ENCODE results near the gene NPIPA5. TPM values are rescaled to one million over a fixed set of nuclear protein-coding genes. Genes with fewer than 3 reads are reported as not detected.

The NPIPA5 gene
- total and polyA plus RNA-seq, 2 of the 13 experiments (the other 11 are each of a cell fraction or from before 2014, with no cell fraction given) = 9.7 to 21.5 TPM

DNA sequence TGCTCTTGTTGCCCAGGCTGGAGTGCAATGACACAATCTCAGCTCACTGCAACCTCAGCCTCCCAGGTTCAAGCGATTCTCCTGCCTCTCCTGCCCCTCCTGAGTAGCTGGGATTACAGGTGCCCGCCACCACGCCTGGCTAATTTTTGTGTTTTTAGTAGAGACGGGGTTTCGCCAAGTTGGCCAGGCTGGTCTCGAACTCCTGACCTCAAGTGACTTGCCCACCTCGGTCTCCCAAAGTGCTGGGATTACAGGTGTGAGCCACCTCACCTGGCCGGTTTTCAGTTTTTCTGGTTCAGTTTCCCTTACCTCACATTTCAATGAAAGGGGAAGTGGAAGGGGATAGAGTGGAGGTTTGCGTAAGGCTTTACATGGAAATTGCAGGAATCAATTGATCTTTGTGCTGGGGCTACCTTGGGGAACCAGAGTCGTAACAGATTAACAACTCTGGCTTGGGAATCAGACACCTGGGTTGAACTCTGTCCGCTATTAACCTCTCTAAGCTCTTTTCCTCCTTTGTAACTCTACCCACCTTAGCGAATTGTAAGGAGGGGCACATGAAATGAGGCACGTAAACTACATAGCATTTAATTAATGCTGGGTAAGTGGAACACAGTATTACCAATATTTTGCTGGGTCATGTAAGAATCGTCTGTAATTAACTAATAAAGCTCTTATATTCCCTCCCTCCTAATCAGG, 20.7 kb upstream of the NPIPA5 start (continued):
- no peak for TF ChIP-seq ZNF142 (CRISPR knock-in tag; IDR thresholded peaks at IDR 0.05)
- peak; percentile 87; the same call in 1 of the 2 replicates for TF ChIP-seq CHD4 (IDR thresholded peaks at IDR 0.05; ENCODE audit: borderline replicate concordance, low read length)
- TF ChIP-seq ZNF570 (CRISPR knock-in tag; IDR thresholded peaks at IDR 0.05; ENCODE audit: borderline replicate concordance) = no peak
- no peak for TF ChIP-seq ZNF3 (CRISPR knock-in tag; IDR thresholded peaks at IDR 0.05)
- TF ChIP-seq, protein P1, sequence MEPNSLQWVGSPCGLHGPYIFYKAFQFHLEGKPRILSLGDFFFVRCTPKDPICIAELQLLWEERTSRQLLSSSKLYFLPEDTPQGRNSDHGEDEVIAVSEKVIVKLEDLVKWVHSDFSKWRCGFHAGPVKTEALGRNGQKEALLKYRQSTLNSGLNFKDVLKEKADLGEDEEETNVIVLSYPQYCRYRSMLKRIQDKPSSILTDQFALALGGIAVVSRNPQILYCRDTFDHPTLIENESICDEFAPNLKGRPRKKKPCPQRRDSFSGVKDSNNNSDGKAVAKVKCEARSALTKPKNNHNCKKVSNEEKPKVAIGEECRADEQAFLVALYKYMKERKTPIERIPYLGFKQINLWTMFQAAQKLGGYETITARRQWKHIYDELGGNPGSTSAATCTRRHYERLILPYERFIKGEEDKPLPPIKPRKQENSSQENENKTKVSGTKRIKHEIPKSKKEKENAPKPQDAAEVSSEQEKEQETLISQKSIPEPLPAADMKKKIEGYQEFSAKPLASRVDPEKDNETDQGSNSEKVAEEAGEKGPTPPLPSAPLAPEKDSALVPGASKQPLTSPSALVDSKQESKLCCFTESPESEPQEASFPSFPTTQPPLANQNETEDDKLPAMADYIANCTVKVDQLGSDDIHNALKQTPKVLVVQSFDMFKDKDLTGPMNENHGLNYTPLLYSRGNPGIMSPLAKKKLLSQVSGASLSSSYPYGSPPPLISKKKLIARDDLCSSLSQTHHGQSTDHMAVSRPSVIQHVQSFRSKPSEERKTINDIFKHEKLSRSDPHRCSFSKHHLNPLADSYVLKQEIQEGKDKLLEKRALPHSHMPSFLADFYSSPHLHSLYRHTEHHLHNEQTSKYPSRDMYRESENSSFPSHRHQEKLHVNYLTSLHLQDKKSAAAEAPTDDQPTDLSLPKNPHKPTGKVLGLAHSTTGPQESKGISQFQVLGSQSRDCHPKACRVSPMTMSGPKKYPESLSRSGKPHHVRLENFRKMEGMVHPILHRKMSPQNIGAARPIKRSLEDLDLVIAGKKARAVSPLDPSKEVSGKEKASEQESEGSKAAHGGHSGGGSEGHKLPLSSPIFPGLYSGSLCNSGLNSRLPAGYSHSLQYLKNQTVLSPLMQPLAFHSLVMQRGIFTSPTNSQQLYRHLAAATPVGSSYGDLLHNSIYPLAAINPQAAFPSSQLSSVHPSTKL (CRISPR knock-in tag; IDR thresholded peaks at IDR 0.05) = peak; percentile 95
- TF ChIP-seq TBX2 (CRISPR knock-in tag; IDR thresholded peaks at IDR 0.05; ENCODE audit: borderline replicate concordance) = peak; percentile 98
- TF ChIP-seq ZNF569 (CRISPR knock-in tag; IDR thresholded peaks at IDR 0.05; ENCODE audit: borderline replicate concordance) = no peak
- no peak for TF ChIP-seq KDM2A (CRISPR knock-in tag; IDR thresholded peaks at IDR 0.05; ENCODE audit: borderline replicate concordance, low read depth)
- TF ChIP-seq, protein P2, sequence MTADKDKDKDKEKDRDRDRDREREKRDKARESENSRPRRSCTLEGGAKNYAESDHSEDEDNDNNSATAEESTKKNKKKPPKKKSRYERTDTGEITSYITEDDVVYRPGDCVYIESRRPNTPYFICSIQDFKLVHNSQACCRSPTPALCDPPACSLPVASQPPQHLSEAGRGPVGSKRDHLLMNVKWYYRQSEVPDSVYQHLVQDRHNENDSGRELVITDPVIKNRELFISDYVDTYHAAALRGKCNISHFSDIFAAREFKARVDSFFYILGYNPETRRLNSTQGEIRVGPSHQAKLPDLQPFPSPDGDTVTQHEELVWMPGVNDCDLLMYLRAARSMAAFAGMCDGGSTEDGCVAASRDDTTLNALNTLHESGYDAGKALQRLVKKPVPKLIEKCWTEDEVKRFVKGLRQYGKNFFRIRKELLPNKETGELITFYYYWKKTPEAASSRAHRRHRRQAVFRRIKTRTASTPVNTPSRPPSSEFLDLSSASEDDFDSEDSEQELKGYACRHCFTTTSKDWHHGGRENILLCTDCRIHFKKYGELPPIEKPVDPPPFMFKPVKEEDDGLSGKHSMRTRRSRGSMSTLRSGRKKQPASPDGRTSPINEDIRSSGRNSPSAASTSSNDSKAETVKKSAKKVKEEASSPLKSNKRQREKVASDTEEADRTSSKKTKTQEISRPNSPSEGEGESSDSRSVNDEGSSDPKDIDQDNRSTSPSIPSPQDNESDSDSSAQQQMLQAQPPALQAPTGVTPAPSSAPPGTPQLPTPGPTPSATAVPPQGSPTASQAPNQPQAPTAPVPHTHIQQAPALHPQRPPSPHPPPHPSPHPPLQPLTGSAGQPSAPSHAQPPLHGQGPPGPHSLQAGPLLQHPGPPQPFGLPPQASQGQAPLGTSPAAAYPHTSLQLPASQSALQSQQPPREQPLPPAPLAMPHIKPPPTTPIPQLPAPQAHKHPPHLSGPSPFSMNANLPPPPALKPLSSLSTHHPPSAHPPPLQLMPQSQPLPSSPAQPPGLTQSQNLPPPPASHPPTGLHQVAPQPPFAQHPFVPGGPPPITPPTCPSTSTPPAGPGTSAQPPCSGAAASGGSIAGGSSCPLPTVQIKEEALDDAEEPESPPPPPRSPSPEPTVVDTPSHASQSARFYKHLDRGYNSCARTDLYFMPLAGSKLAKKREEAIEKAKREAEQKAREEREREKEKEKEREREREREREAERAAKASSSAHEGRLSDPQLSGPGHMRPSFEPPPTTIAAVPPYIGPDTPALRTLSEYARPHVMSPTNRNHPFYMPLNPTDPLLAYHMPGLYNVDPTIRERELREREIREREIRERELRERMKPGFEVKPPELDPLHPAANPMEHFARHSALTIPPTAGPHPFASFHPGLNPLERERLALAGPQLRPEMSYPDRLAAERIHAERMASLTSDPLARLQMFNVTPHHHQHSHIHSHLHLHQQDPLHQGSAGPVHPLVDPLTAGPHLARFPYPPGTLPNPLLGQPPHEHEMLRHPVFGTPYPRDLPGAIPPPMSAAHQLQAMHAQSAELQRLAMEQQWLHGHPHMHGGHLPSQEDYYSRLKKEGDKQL (CRISPR knock-in tag; IDR thresholded peaks at IDR 0.05; ENCODE audit: low read depth) = peak; percentile 75
- peak; percentile 30; the same call in 1 of the 2 replicates for TF ChIP-seq SMC3 (IDR thresholded peaks at IDR 0.05; ENCODE audit: low read length)
- no peak for TF ChIP-seq SMAD1 (CRISPR knock-in tag; IDR thresholded peaks at IDR 0.05; ENCODE audit: borderline replicate concordance, low read depth)
- TF ChIP-seq YEATS4 (CRISPR knock-in tag; IDR thresholded peaks at IDR 0.05; ENCODE audit: borderline replicate concordance) = peak; percentile 20; the same call in 1 of the 2 replicates
- TF ChIP-seq XRCC5 (optimal IDR thresholded peaks at IDR 0.05; ENCODE audit: low read length) = no peak

Measured in HepG2 (cell line).